Common myeloid progenitor, CD34-positive (primary cell): Measurements from ENCODE around the gene TRPM6.

ENCODE experiments used
- CTCF ChIA-PET: fragments of 350-600 bp; sonication (Branson Sonifier 250); formaldehyde crosslinking; loops from one replicate; lab custom pipeline; 2021; ENCODE audit warnings: antibody characterized with exemption; lab: Charles Lee
- POLR2A ChIA-PET: fragments of 350-600 bp; sonication (Branson Sonifier 250); formaldehyde crosslinking; loops from one replicate; lab custom pipeline; 2021; ENCODE audit warnings: antibody characterized with exemption; lab: Charles Lee
- DNase-seq, 3 donors: peaks; one replicate each; pipeline versions ENCODE4 v3.0.0 to v3.0.0-alpha.2; 2013
- H3K27ac ChIP-seq, 2 experiments: 1 replicate in 1 of 2; 2 replicates in 1 of 2; pipeline ENCODE4 v1.7.0; 2013; ENCODE audit warnings: inconsistent platforms in 2 of 2, low read length in 2 of 2, mild to moderate bottlenecking in 2 of 2, low read depth in 1 of 2, moderate library complexity in 1 of 2; ENCODE audit not compliant: severe bottlenecking in 2 of 2, insufficient read depth in 1 of 2, poor library complexity in 1 of 2
- H3K27me3 ChIP-seq, 5 experiments: replicated peaks in 2 of 5; 1 replicate in 3 of 5; 2 replicates in 2 of 5; pipeline versions ENCODE4 v1.6.1 to v1.7.0; 2013; ENCODE audit warnings: low read length in 4 of 5, mild to moderate bottlenecking in 2 of 5, moderate library complexity in 2 of 5, inconsistent platforms in 1 of 5; ENCODE audit not compliant: insufficient read depth in 5 of 5, control insufficient read depth in 4 of 5
- H3K36me3 ChIP-seq, 4 experiments: 1 replicate in 2 of 4; 2 replicates in 2 of 4; pipeline versions ENCODE4 v1.6.1 to v1.7.0; 2013; ENCODE audit warnings: low read length in 3 of 4, control low read depth in 1 of 4, mild to moderate bottlenecking in 1 of 4; ENCODE audit not compliant: control insufficient read depth in 4 of 4, insufficient read depth in 4 of 4
- H3K4me1 ChIP-seq, 4 experiments: 1 replicate in 3 of 4; 2 replicates in 1 of 4; pipeline versions ENCODE4 v1.6.1 to v1.7.1; 2013; ENCODE audit warnings: low read length in 3 of 4, mild to moderate bottlenecking in 3 of 4, control low read depth in 1 of 4, inconsistent platforms in 1 of 4, moderate library complexity in 1 of 4; ENCODE audit not compliant: control insufficient read depth in 4 of 4, insufficient read depth in 4 of 4; ENCODE audit errors: control extremely low read depth in 1 of 4
- H3K4me3 ChIP-seq, 7 experiments: 1 replicate in 4 of 7; 2 replicates in 3 of 7; pipeline versions ENCODE4 v1.5.1 to v1.7.0; 2013; ENCODE audit warnings: mild to moderate bottlenecking in 7 of 7, low read length in 6 of 7, moderate library complexity in 6 of 7, inconsistent platforms in 2 of 7, low read depth in 2 of 7, control low read depth in 1 of 7; ENCODE audit not compliant: insufficient read depth in 4 of 7, control insufficient read depth in 1 of 7; ENCODE audit errors: extremely low read depth in 1 of 7
- H3K9me3 ChIP-seq, 5 experiments: 1 replicate in 4 of 5; 2 replicates in 1 of 5; pipeline versions ENCODE4 v1.6.1 to v1.7.1; 2013; ENCODE audit warnings: low read length in 4 of 5, mild to moderate bottlenecking in 2 of 5, inconsistent platforms in 1 of 5, low read depth in 1 of 5, moderate library complexity in 1 of 5; ENCODE audit not compliant: control insufficient read depth in 4 of 5, insufficient read depth in 2 of 5; ENCODE audit errors: control extremely low read depth in 1 of 5
- WGBS: methylation state at CpG from one replicate; pipeline ENCODE4 v1.1.5; 2013; ENCODE audit not compliant: insufficient coverage; 5-methylcytosine and 5-hydroxymethylcytosine counted together

The TRPM6 gene

DNA sequence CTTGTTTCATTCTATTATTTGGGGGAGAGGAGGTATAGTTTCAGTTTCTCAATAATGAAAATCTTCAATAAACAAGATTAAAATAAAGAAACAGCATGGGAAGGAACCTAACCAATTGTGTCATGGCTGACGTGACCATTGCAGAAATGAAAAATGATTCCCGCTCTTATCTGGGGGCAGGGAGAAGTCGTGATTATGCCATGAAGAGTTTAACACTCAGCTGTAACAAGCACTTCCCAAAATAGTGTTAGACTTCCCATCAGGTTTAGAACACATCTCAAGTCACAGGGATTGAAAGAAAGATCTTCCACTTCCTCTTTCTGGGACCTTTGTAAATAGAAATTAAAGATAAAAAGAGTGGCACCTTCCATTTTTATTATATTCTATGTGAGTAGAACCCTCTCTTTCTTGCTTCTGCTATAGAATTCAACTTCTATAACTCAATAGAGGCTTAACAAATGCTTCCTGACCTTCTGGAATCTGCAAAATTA, 122.2 kb downstream of the TRPM6 start:
- ChIA-PET POLR2A (no interaction called here), CTCF (no interaction called here)
- peak in 1 of 3 donors; percentile 17 for DNase-seq
- Histone ChIP-seq H3K27ac (no peak overlapping the region), H3K4me1 (no peaks in the 10 kb centered on the region), H3K36me3 (no peaks in the 10 kb centered on the region), H3K4me3 (no peak overlapping the region), H3K9me3 (no peaks in the 10 kb centered on the region), H3K27me3 (no peaks in the 10 kb centered on the region)
- 41% methylated on average over 3 of the region's 3 CpGs for WGBS

DNA sequence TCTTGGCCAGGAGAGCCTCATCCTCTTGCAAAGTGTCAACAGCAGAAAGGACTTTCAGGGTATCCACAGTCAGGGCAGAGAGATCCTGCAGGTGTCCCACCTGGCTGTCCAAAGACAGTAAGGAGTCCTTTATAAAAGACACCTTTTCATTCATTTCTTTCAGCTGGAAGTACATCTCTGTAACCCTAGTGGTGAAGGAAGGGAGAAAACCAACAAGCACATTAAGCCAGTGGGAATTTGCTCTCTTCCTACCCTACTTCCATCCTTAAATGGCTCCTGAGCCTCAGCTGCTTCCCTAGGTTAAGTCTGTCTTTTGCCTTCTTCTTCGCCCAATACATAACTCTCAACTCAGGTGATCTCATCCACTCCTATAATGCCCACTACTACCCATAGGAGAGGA, 124.8 kb downstream of the TRPM6 start:
- no peaks in the 10 kb centered on the region for H3K9me3 ChIP-seq
- no peaks in the 10 kb centered on the region for H3K4me1 ChIP-seq
- H3K27me3 ChIP-seq = no peaks in the 10 kb centered on the region
- ChIA-PET CTCF (interaction anchor here (0.8 kb wide), 1 partner anchor 11 kb away, joined by 4 read pairs; no protein-coding TSS in a partner anchor), POLR2A (no interaction called here)
- no peaks in the 10 kb centered on the region for H3K36me3 ChIP-seq
- no peak overlapping the region for H3K4me3 ChIP-seq
- WGBS = 100% methylated on average over 1 of the region's 1 CpG
- no peak overlapping the region for H3K27ac ChIP-seq
- DNase-seq = no peak

DNA sequence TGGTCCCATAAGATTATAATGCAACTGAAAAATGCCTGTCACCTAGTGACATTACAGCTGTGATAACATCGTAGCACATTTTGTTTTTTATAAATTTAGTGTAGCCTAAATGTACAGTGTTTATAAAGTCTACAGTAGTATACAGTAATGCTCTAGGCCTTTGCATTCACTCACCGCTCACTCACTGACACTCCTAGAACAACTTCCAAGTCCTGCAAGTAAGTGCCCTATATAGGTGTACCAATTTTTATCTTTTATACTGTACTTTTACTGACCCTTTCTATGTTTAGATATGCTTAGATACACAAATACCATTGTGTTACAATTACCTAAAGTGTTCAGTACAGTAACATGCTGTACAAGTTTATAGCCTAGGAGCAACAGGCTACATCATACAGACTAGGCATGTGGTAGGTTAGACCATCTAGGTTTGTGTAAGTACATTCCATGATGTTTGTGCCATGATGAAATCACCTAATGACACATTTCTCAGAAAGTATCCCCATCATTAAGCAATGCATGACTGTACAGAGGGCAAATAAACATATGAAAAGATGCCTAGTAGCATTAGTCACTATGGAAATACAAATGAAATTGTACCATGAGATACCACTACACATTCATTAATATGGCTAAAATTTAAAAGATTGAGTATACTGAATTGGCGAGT, 127.6 kb downstream of the TRPM6 start:
- no peaks in the 10 kb centered on the region for H3K4me1 ChIP-seq
- peaks cover 0 to 2% (median 0%) of the 10 kb centered on the region in 5 experiments for H3K27me3 ChIP-seq
- no peak for DNase-seq
- H3K36me3 ChIP-seq = no peaks in the 10 kb centered on the region
- CTCF ChIA-PET = no interaction called here
- no peak overlapping the region for H3K27ac ChIP-seq
- H3K9me3 ChIP-seq = no peaks in the 10 kb centered on the region
- POLR2A ChIA-PET = no interaction called here
- no peak overlapping the region for H3K4me3 ChIP-seq
- 100% methylated on average over 1 of the region's 3 CpGs for WGBS

DNA sequence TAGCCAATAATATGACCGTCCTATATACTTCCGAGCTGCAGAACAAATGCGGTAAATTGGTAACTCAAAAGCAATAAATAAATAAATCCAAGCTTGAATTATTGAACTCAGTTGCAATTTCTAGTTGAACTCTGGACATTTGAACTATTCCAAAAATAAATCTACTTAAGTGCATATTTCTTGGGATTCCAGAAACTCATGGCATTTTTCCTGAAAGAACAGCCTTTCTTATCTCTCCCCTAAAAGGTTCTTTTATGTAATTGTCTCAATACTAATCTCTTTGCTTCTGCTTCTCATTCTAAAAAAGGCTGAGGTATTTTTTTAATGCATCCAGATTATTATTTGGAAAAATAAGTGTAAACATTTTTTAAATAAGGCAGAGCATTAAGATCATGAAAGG, 131.7 kb downstream of the TRPM6 start:
- CTCF ChIA-PET = no interaction called here
- no peak overlapping the region for H3K4me3 ChIP-seq
- no peak overlapping the region for H3K27ac ChIP-seq
- H3K4me1 ChIP-seq = no peaks in the 10 kb centered on the region
- DNase-seq = no peak
- H3K27me3 ChIP-seq = peaks cover 0 to 2% (median 0%) of the 10 kb centered on the region in 5 experiments
- H3K9me3 ChIP-seq = no peaks in the 10 kb centered on the region
- WGBS = 60% methylated on average over 1 of the region's 3 CpGs
- H3K36me3 ChIP-seq = no peaks in the 10 kb centered on the region
- POLR2A ChIA-PET = no interaction called here

DNA sequence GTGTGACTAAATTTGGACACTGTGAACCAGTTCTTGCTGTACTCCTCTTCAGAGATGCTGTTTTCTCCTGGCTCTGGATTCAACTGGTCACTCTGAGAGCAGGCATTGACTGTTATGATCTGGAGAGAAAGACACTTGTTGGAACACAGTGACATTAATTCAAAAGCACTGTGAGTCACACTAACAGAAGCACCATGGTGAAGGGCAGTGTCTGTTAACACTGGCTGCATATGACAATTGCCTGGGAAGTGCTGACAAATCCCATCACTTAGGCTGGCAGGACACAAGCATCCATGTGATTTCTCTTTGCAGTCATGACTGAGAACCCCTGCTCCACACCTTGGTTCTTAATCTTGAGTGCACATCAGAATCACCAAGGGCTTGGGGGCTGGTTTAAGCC, 132.4 kb downstream of the TRPM6 start:
- no peaks in the 10 kb centered on the region for H3K9me3 ChIP-seq
- H3K27me3 ChIP-seq = peaks cover 0 to 2% (median 0%) of the 10 kb centered on the region in 5 experiments
- CTCF ChIA-PET = no interaction called here
- POLR2A ChIA-PET = interaction anchor here (0.6 kb wide), 1 partner anchor 157 kb away, joined by 3 read pairs; no protein-coding TSS in a partner anchor
- no peaks in the 10 kb centered on the region for H3K36me3 ChIP-seq
- no peak for DNase-seq
- H3K4me1 ChIP-seq = no peaks in the 10 kb centered on the region
- no peak overlapping the region for H3K4me3 ChIP-seq
- H3K27ac ChIP-seq = no peak overlapping the region

DNA sequence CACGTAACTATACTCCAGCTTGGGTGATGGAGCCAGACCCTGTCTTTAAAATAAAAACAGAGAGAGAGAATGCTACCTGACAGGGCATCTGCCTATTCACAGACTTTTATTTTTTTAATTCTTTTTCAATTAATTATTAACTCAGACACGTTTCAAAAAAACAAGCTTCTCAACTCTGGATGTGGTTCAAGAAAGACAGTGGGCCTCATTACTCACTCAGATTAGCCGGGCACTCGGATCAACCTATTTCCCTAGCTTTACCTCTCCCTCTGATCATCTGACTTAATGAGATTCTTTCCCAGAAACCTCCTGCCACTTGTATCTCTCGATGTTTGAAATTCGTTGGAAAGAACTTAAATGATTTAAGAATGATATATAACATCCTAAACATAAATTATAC, 134.1 kb downstream of the TRPM6 start:
- 100% methylated on average over 3 of the region's 6 CpGs for WGBS
- no peak overlapping the region for H3K4me3 ChIP-seq
- no peaks in the 10 kb centered on the region for H3K4me1 ChIP-seq
- H3K9me3 ChIP-seq = no peaks in the 10 kb centered on the region
- no peak overlapping the region for H3K27ac ChIP-seq
- H3K36me3 ChIP-seq = no peaks in the 10 kb centered on the region
- CTCF ChIA-PET = no interaction called here
- DNase-seq = no peak
- H3K27me3 ChIP-seq = peaks cover 0 to 2% (median 0%) of the 10 kb centered on the region in 5 experiments
- POLR2A ChIA-PET = no interaction called here

DNA sequence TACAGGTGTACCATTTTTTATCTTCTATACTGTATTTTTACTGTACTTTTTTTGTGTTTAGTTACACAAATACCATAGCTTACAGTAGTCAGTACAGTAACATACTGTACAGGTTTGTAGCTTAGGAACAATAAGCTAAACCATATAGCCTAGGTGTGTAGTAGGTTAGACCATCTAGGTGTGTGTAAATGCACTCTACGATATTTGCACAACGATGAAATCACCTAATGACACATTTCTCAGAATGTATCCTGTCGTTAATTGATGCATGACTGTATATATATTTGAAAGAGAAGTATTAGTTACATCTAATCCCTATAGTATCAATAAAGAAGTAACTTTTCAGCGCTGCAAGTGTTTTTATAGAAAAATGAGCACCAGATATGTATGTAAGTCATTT, 138.8 kb downstream of the TRPM6 start:
- Histone ChIP-seq H3K4me3 (no peak overlapping the region), H3K36me3 (peaks cover 0 to 2% (median 0%) of the 10 kb centered on the region in 4 experiments), H3K4me1 (no peaks in the 10 kb centered on the region), H3K9me3 (no peaks in the 10 kb centered on the region), H3K27ac (no peak overlapping the region), H3K27me3 (peaks cover 0 to 2% (median 0%) of the 10 kb centered on the region in 5 experiments)
- ChIA-PET POLR2A (no interaction called here), CTCF (no interaction called here)
- no CpG with 5 or more reads among the region's 4 CpGs for WGBS
- no peak for DNase-seq
